ENCODE data around the gene SPIRE2.
A peak's percentile ranks its signal among the peaks of the same experiment; 100 is the strongest.
"Not testable (repeated sequence)": the region's sequence is repeated elsewhere in the genome, so short reads cannot be mapped to it uniquely, and the experiment has no call there.

SPIRE2 gene

GRCh38 chr16:89785523-89786155, 42.6 kb upstream of the SPIRE2 start:
- no peak for TF ChIP-seq CTCF (IDR thresholded peaks at IDR 0.05; ENCODE audit: borderline replicate concordance, control extremely low read depth, extremely low read depth, insufficient read depth, missing control alignments)
- DNase-seq (ENCODE audit: low spot score): no peak
- in situ Hi-C loops (cut with MboI; ENCODE audit: low sequenced_read_pairs, unreplicated experiment): no loop called here

GRCh38 chr16:89786474-89787364, 41.6 kb upstream of the SPIRE2 start:
- in situ Hi-C loops (cut with MboI; ENCODE audit: low sequenced_read_pairs, unreplicated experiment): no loop called here
- no peak for DNase-seq (ENCODE audit: low spot score)
- no peak for TF ChIP-seq CTCF (IDR thresholded peaks at IDR 0.05; ENCODE audit: borderline replicate concordance, control extremely low read depth, extremely low read depth, insufficient read depth, missing control alignments)

GRCh38 chr16:89787365-89787805, 40.9 kb upstream of the SPIRE2 start:
- no peak for TF ChIP-seq CTCF (IDR thresholded peaks at IDR 0.05; ENCODE audit: borderline replicate concordance, control extremely low read depth, extremely low read depth, insufficient read depth, missing control alignments)
- in situ Hi-C loops (cut with MboI; ENCODE audit: low sequenced_read_pairs, unreplicated experiment): no loop called here

DNA sequence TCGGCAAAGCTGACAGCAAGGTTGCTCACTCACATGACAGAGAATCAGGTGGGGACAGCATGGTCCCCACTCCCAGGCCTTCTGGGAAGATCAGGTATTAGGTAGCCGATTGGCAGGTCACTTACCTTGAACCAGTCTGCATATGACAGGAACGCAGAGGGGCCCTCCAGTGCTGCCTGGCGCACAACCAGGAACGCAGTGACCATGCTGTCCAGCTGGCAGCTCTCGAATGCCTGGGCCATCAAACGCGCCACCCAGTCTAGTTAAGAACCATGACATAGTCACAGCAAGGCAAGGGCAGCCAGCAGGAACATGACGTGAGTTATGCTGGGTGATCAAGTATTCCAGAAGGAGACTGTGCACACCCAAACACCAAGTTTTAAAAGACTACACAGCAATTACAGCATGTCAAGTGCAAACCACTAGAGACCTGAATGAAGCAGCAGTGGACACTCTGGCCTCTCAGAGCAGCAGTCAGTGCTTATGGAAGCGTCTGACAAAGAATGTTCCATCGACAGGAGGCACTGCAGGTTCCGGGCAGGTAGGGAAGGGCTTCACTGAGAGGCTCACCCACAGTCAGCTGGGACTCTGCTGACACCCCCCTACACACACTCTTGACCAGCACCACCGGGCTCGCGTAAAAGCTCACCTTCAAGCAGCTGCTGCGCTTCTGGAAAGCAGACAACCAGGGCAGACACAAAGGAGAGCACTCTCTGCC, 36.8 kb upstream of the SPIRE2 start:
- in situ Hi-C loops (cut with MboI; ENCODE audit: low sequenced_read_pairs, unreplicated experiment): no loop called here
- no peak for TF ChIP-seq CTCF (IDR thresholded peaks at IDR 0.05; ENCODE audit: borderline replicate concordance, control extremely low read depth, extremely low read depth, insufficient read depth, missing control alignments)
- no peak for DNase-seq (ENCODE audit: low spot score)

More at GRCh38 chr16:89787365-89787805, 40.9 kb upstream of the SPIRE2 start:
- no peak for DNase-seq (ENCODE audit: low spot score)

DNA sequence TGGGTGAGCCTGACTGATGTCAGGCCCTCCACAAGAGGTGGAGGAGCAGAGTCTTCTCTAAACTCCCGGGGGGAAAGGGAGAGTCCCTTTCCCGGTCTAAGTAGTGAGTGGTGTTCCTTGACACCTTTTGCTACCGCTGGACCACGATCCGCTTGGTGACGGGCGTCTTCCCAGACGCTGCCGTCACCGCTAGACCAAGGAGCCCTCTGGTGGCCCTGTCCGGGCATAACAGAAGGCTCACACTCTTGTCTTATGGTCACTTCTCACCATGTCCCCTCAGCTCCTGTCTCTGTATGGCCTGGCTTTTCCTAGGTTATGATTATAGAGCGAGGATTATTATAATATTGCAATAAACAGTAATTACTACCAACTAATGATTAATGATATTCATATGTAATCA, 35.2 kb upstream of the SPIRE2 start:
- TF ChIP-seq CTCF (IDR thresholded peaks at IDR 0.05; ENCODE audit: borderline replicate concordance, control extremely low read depth, extremely low read depth, insufficient read depth, missing control alignments): peak; percentile 60
- DNase-seq (ENCODE audit: low spot score); in situ Hi-C loops (cut with MboI; ENCODE audit: low sequenced_read_pairs, unreplicated experiment): not testable (repeated sequence)

DNA sequence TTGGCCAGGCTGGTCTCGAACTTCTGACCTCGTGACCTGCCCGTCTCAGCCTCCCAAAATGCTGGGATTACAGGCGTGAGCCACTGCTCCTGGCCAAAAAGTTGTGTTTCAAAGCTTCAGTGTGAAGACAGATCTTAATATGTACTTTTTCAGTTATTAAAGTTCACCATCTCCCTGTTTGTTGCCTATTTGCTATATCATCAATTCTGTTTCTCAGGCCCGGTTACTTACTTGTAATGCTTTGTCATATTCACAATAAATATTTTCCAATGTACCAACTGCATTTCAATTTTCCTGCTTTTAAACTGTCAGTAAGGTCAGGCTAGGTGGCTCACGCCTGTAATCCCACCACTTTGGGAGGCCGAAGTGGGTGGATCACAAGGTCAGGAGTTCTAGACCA, 34.3 kb upstream of the SPIRE2 start:
- DNase-seq (ENCODE audit: low spot score): no peak
- TF ChIP-seq CTCF (IDR thresholded peaks at IDR 0.05; ENCODE audit: borderline replicate concordance, control extremely low read depth, extremely low read depth, insufficient read depth, missing control alignments): no peak
- in situ Hi-C loops (cut with MboI; ENCODE audit: low sequenced_read_pairs, unreplicated experiment): no loop called here

Data from GM13976 (cell line).